ENCODE measurements around the gene PLPP3.
A peak's percentile ranks its signal among the peaks of the same experiment; 100 is the strongest.
"Not testable (repeated sequence)": the region's sequence is repeated elsewhere in the genome, so short reads cannot be mapped to it uniquely, and the experiment has no call there.

PLPP3 gene

DNA sequence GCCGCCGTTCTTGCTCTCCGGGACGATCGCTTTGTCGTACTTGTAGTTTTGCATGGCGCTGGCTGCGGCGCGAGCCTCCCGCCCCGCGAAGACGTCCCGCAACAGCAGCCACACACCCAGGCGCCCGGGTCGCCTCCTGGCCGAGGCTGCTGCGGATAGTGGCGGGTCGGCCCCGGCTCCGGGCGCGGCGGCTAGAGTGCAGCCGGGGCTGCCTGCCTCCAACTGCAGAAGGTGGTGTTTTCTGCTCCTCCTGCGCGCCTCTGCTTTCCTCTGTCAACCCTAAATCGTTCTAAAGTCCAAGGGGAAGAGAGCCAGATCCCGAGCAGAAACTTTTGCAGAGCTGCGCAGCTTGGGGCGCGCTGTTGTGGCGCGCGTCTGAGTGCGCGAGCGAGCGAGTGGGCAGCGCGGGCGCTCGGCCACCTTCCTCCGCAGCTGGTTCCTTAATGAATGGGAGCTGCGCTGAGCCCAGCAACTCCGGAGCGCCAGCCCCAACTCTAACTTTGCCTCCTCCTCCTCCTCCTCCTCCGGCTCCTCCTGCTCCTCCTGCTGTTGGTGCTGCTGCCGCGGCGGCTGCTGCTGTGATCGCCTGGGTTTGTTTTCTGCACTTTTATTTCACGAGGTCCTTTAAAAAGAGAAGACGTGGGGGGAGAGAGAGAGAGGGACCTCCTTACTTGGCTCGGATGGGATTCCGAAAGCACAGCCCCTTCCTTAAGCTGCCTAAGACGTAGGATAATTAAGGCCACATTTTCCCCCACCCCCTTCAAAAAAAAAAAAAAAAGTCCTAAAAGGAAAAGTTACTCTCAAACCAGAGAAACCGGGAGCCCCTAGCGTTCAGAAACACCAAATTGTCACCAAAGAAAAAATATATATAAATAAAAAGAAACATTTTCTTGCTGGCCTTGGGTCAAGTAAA lies at the start of gene PLPP3:
Gene PLPP3 (minus strand): TSS at position 601 of the 913 bp plus-strand sequence. CDS start 547 bp downstream, at position 54.
- in situ Hi-C loops (cut with HindIII; ENCODE audit: low pct_unique_long_range_greater_than_20kb, low sequenced_read_pairs): no loop called here
- DNase-seq (ENCODE audit: low read depth in 1 of 2, low spot score in 1 of 2): peak; percentile 82 to 87
- no peak for TF ChIP-seq JUND (IDR thresholded peaks at IDR 0.05; ENCODE audit: low read depth)

DNA sequence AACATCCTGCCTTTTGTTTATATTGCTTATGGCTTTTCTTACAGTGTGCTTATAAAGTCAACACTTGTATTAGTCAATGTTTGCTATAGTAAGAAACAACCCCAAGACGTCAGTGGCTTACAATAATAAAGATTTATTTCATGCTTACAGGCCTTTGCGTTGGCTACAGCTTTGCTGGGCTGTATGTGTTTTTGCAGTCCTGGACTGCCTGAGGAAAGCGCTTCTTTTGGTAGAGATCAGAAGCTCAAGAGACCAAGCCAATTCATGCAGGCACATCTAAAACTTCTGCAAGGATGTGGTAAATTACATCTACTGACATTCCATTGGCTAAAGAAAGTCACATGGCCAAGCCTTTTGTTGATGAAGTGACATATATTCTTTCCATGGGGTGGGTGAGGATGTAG lies 48.3 kb upstream of the PLPP3 start:
- no peak for TF ChIP-seq JUND (IDR thresholded peaks at IDR 0.05; ENCODE audit: low read depth)
- peak in 1 of 2 experiments; percentile 60 for DNase-seq (ENCODE audit: low read depth in 1 of 2, low spot score in 1 of 2)
- in situ Hi-C loops (cut with HindIII; ENCODE audit: low pct_unique_long_range_greater_than_20kb, low sequenced_read_pairs): no loop called here

DNA sequence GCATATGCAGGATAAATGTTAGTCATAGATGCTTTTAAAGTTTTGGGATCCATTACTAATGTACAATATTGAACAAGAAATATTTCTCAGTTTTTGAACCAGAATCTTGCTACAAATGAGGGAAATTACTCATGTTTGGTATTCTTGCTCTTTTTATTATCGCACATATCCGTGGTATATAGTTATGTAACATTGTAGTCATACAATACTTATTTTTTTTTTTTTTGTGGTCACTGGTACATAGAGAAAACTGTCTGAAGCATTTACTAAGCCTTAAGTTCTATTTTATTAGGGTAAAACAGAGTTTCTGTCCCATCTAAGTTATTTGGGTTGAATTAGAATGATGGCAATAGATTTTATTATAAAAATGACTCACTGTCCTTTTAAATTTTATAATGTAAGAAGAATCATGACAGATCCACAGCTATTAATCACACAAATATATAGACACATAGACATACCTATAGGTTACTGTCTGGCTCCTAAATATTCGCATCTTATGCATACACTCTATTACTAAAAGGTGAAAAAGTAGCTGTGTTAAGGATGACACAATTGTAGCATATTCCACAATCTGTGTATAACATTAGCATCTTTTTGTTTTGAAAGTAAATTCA lies 47.8 kb upstream of the PLPP3 start:
- TF ChIP-seq JUND (IDR thresholded peaks at IDR 0.05; ENCODE audit: low read depth): no peak
- in situ Hi-C loops (cut with HindIII; ENCODE audit: low pct_unique_long_range_greater_than_20kb, low sequenced_read_pairs): no loop called here
- no peak for DNase-seq (ENCODE audit: low read depth in 1 of 2, low spot score in 1 of 2)

DNA sequence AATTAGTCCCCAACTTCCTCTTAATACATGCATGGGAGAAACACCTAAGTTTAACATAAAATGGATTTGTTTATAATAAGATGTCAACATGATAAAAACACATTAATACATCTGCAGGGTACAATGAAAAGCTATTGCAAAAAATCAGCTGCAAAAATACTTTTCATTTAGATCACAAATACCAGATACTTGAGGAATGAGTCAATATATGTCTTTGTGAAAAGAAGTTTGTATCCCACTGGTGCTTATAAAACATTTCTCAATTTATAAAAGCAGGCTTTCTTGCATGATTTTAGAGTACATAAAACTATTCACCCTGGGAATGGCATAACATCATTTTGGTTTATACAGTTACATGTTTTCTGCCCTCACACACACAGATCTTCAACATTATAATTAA lies 47.2 kb upstream of the PLPP3 start:
- no peak for TF ChIP-seq JUND (IDR thresholded peaks at IDR 0.05; ENCODE audit: low read depth)
- no peak for DNase-seq (ENCODE audit: low read depth in 1 of 2, low spot score in 1 of 2)
- in situ Hi-C loops (cut with HindIII; ENCODE audit: low pct_unique_long_range_greater_than_20kb, low sequenced_read_pairs): no loop called here

DNA sequence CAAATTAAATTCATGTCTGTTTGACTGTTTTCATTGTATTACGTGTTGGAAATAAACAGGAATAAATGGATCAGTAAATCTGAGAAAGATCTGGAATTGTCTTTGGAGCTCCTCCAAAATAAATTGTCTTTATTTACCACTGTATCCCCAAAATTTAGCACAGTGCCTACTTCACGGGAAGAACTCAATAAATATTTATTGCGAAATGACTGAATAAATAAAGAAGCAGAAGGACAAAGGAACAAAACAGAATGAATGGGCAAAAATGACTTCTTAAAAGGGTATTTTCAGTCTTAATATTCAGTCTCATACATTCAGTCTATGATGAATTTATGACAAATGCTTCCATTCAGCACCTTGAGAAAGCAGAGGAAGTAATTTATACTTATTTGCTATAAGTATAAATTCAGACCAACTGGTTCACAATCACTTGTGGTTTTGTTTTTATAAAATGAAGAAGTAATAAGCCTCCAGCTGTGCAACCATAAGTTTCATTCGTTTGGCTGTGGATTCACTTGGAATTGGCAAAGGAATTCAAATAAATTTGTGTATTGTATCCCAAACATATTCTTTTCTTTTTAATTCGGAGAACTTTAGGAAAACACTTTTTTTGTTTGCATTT lies 46.6 kb upstream of the PLPP3 start:
- no peak for DNase-seq (ENCODE audit: low read depth in 1 of 2, low spot score in 1 of 2)
- TF ChIP-seq JUND (IDR thresholded peaks at IDR 0.05; ENCODE audit: low read depth): no peak
- in situ Hi-C loops (cut with HindIII; ENCODE audit: low pct_unique_long_range_greater_than_20kb, low sequenced_read_pairs): no loop called here

DNA sequence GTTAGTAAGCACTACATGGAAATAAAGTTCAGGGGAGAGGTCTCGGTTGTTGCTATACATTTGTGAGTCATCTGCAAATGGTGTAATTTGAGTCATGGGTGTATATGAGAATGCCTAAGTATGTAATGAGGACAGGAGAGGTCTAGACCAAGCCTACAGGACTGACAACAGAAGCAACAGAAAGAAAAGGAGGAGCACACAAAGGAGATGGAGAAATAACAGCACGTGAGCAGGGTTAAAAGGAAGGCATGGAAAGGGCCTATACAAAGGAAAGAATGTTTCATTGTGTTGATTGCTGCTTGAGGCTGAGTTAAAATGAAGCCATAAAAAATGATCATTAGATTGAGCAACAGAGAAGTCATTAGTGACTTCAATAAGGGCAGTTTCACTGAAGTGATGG lies 37.8 kb upstream of the PLPP3 start:
- in situ Hi-C loops (cut with HindIII; ENCODE audit: low pct_unique_long_range_greater_than_20kb, low sequenced_read_pairs): no loop called here
- TF ChIP-seq JUND (IDR thresholded peaks at IDR 0.05; ENCODE audit: low read depth): no peak
- no peak for DNase-seq (ENCODE audit: low read depth in 1 of 2, low spot score in 1 of 2)

DNA sequence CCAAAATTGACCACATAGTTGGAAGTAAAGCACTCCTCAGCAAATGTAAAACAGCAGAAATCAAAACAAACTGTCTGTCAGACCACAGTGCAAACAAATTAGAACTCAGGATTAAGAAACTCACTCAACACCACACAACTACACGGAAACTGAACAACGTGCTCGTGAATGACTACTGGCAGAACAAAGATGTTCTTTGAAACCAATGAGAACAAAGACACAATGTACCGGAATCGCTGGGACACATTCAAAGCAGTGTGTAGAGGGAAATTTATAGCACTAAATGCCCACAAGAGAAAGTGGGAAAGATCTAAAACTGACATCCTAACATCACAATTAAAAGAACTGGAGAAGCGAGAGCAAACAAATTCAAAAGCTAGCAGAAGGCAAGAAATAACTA lies 31.4 kb upstream of the PLPP3 start:
- in situ Hi-C loops (cut with HindIII; ENCODE audit: low pct_unique_long_range_greater_than_20kb, low sequenced_read_pairs); DNase-seq (ENCODE audit: low read depth in 1 of 2, low spot score in 1 of 2): not testable (repeated sequence)

DNA sequence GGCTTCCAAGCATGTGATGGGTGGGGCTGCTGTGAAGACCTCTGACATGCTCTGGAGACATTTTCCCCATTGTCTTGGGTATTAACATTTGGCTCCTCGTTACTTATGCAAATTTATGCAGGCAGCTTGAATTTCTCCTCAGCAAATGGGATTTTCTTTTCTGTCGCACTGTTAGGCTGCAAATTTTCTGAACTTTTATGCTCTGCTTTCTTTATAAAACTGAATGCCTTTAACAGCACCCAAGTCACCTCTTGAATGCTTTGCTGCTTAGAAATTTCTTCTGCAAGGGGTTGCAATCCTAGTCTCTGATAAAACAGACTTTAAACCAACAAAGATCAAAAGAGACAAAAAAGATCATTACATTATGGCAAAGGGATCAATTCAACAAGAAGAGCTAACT lies 30.7 kb upstream of the PLPP3 start:
- in situ Hi-C loops (cut with HindIII; ENCODE audit: low pct_unique_long_range_greater_than_20kb, low sequenced_read_pairs): not testable (repeated sequence)

DNA sequence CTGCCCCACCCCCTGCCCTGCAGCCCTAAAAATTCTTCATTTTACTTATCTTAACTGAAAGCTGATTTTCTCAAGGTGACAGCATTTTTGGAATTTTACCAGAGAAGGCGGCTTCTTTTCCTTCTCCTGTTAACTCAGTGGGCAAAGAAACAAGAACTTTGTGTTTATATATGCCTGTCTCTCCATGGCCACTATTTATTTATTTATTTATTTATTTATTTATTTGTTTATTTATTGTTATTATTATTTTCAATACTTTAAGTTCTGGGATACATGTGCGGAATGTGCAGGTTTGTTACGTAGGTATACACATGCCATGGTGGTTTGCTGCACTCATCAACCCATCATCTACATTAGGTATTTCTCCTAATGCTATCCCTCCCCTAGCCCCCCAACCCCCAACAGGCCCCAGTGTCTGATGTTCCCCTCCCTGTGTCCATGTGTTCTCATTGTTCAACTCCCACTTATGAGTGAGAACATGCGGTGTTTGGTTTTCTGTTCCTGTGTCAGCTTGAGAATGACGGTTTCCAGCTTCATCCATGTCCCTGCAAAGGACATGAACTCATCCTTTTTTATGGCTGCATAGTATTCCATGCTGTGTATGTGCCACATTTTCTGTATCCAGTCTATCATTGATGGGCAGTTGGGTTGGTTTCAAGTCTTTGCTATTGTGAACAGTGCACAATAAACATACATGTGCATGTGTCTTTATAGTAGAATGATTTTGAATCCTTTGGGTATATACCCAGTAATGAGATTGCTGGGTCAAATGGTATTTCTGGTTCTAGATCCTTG lies 16.2 kb upstream of the PLPP3 start:
- DNase-seq (ENCODE audit: low read depth in 1 of 2, low spot score in 1 of 2); in situ Hi-C loops (cut with HindIII; ENCODE audit: low pct_unique_long_range_greater_than_20kb, low sequenced_read_pairs): not testable (repeated sequence)

More for the DNA sequence above, 30.7 kb upstream of the PLPP3 start:
- not testable (repeated sequence) for DNase-seq (ENCODE audit: low read depth in 1 of 2, low spot score in 1 of 2)

DNA sequence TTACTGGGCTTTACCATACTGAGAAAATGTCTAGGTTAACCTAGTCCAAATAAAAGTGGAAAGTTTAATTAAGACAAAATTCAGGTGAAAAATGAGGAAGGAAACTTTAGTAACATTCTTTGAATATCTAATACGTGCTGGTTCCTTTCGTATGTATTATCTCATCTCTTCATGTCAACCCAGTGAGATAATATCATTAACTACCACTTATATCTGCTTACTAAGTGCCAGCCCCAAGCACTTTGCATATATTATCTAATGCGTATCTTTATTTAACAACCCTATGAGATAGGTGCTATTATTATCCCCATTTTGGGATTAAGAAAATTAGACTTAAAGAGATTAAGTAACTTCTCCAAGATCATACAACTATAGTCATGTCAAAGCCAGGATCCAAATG lies 12.5 kb upstream of the PLPP3 start:
- no peak for TF ChIP-seq JUND (IDR thresholded peaks at IDR 0.05; ENCODE audit: low read depth)
- in situ Hi-C loops (cut with HindIII; ENCODE audit: low pct_unique_long_range_greater_than_20kb, low sequenced_read_pairs): no loop called here
- no peak for DNase-seq (ENCODE audit: low read depth in 1 of 2, low spot score in 1 of 2)

DNA sequence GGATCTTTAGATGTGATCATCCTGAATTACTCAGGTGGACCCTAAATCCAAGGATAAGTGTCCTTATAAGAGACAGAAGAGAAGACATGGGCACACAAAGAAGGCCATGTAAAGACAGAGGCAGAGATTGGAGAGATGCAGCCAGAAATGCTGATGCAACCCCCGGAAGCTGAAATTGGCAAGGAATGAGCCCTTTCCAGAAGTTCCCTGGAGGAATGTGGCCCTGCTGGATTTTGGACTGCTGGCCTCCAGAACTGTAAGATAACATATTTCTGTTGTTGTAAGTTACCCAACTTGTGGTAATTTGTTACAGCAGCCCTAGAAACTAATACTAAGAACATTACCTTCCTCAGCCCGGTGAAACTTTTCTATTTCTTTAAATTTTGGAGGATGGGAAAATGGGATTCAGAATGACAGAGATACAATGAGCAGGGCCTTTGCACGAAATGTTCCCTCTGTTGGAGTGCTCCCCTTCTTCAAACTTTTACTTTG lies 11.2 kb upstream of the PLPP3 start:
- no peak for TF ChIP-seq JUND (IDR thresholded peaks at IDR 0.05; ENCODE audit: low read depth)
- in situ Hi-C loops (cut with HindIII; ENCODE audit: low pct_unique_long_range_greater_than_20kb, low sequenced_read_pairs): no loop called here
- peak in 1 of 2 experiments; percentile 63 for DNase-seq (ENCODE audit: low read depth in 1 of 2, low spot score in 1 of 2)

DNA sequence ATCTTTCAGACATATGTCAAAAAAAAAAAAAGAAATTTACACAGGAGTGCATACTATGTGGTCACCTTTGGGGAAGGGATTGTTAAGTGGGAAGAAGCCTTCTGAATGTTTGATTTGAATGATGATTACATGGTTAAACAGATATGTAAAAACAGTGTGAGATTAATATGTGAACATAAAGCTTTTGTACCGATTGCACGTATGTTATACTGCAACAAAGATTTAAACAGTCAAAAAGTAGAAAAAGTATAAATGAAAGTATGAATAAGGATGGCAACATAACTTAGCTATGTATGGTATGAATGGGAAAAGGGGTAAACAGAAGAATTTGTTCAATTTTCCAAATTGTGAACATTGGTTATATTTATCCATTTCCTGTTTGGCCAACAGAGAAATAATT lies 10.0 kb upstream of the PLPP3 start:
- no peak for DNase-seq (ENCODE audit: low read depth in 1 of 2, low spot score in 1 of 2)
- in situ Hi-C loops (cut with HindIII; ENCODE audit: low pct_unique_long_range_greater_than_20kb, low sequenced_read_pairs): no loop called here
- TF ChIP-seq JUND (IDR thresholded peaks at IDR 0.05; ENCODE audit: low read depth): no peak

Data from T47D (cell line).